Measurements from ENCODE around the gene ARL5B. TPM values are rescaled to one million over a fixed set of nuclear protein-coding genes. Genes with fewer than 3 reads are reported as not detected.

ARL5B gene
- total RNA-seq, 1 donor from 2014 or later: 16.1 TPM

DNA sequence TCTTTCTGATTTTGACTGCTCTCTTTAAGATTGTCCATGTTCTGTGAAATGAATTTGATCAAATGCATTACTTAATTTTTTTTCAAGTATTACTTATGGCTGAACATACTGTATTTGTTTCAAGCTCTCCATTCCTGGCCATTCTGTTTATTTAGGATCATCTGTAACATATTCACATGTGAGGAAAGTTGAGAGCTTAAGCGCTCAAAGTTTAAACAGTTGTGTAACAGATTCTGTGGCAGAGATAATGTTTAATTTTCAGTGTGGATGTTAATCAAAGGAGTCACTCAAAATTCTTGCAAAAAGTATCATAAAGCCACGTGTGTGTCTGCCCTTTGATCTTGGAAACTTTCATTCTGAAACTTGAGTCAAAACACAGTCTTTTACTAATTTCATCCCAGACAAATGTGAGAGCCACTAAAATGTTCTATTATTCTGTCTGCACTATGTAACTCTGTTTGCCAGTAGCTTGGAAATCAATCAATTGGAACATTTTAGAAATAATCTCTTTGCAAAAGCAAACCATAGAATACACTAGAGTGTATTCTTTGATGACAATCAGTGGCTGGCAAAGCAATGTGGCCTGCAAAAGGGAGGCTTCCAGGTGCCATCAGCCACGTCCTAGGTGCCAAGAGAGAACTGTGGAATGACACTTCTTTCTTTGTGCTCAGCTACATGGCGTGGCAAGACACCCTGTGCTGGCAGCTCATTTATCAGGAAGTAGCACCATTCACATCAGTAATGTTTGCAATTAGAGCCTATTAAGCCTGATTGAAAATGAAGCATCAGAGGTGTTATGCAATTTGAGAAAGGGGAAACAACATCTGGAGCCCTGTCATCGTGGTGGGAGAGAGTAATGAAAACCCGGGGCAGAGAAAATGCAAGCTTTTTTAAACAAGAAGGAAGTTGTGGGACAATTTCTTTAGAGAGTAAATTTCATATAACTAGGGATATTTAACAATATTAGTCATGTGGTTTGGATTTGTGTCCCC, 40.9 kb downstream of the ARL5B start:
- DNase-seq (ENCODE audit: low read depth in 2 of 2): no peak

DNA sequence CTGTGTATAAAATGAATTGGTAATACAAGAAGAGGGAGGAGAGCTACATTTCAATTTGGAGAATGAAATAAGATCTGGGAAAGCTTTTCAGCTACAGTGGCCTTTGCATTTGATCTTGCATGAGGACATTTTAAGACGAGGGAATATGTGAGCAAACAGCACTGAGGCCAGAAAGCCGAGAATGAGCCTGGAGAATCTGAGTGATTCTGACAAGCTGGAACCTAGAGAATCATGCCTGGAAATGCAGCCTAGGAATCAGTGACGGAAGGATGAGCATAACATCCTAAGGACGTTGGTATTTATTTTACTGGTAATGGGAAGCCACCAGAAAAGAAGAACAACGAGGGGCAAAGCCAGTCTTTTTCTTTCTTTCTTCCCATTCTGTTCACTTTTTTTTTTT, 44.3 kb downstream of the ARL5B start:
- DNase-seq (ENCODE audit: low read depth in 2 of 2): no peak

DNA sequence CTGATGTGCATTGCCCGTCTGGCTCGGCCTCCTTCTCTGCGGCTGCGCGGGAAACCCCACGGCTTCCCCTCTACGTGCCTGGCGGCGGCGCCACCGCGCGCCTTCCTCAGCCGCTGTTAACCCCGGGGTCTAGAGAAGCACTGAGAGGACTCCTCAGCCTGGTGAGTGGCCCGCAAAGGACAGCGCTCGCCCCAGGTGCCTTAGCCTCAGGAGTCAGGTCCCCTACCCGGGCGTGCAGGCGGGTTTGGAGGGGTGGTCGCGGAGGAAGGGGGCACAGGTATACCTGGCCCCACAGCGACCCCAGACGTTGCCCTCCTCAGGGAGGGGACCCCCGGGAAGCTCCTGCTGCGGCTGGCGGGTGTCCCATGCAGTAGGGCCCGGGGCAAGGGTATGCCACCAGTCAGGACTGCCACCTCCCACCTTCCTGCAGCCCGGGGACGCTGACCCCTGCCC, 51.0 kb downstream of the ARL5B start:
- DNase-seq (ENCODE audit: low read depth in 2 of 2): no peak

DNA sequence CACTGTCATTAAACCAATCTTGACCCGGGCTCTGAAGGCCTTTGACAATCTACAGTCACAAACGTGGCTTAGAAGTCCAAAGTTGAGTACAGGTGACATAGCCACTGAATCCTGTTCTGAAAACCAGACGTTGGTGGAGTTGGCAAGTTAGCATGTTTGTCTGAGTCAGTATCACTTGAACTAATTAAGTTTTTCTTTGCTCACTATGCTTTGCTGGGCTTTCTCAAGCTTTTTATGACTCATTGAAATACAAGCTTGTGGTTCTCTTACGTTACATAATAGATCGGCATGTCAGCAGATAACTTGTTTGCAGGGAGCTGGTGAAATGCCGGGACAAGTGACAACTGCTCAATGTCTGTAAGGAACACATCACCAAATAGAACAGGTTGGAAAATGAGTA, 53.8 kb downstream of the ARL5B start:
- no peak for DNase-seq (ENCODE audit: low read depth in 2 of 2)

DNA sequence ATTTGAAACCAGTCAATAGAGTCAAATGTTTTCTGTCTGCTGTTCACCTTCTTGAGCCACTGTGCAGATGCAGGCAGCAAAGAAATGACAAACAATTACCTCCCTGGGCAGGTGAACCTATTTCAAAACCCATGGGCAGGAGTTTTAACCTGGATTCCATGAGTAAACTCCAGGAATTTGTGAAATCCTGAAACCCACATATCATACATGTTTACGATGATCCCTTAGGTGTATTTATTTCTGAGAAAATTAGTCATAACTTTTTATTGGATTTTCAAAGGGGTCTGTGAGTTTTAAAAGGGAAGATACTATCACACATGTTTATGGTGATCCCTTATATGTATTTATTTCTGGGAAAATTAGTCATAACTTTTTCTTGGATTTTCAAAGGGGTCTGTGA, 59.8 kb downstream of the ARL5B start:
- no peak for DNase-seq (ENCODE audit: low read depth in 2 of 2)

DNA sequence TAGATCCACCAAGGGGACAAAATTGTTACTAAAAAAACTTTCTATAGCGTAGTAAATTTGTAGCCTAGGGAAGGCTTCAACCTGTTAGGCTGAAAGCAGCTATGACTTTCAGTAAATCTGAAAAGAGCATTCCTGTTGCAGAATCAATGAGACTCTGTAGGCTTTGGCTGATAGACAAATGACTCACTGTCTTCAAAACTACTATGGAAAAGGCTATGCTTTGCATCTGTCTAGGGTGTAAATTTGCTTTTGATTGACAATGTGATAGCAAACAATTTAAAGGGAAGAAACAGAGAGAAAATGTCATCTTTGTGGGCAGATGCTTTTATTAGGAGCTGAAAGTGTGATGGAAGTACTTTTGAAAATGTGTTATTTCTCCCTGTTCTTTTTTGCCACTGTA, 60.6 kb downstream of the ARL5B start:
- DNase-seq (ENCODE audit: low read depth in 2 of 2): no peak

DNA sequence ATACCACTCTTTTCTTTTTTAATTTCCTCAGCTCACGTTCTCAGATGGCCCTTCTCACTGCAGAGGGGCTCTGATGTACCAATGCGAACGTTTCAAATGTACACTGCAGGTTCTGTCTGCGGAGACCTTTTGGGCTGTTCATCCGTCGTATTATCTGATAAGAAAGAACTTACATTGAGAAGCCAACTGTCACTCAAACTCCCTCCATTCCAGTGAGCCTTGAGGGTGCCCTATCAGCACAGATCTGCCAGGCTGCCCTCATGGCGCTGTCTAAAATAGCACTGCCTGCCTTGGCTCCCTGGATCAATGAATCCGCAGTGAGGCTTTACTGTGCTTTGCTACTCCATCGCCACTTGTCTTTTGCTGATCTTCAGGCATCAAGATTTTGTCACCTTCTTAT, 61.8 kb downstream of the ARL5B start:
- no peak for DNase-seq (ENCODE audit: low read depth in 2 of 2)

DNA sequence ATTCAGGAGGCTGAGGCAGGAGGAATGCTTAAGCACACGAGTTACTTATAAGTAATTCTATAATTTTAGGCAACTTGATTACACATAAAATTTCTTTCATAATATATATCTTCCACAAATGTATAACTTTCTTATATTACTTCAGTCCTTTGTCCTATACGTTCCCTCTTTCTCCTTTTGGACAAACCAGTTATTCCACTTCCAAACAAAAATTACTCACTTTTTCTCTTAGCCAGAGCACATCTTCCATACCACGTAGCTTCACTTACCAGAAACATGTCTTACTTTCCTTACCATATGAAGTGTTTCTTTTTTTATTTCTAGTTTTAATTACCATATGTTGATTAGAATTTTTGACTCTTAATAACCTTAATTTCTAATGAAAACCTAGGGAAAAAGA, 64.6 kb downstream of the ARL5B start:
- DNase-seq (ENCODE audit: low read depth in 2 of 2): no peak

Other genes with a start within 250 kb of the ARL5B start
- gene NSUN6, start 7.8 kb upstream of the ARL5B start, total RNA-seq: 2.4 and 3.8 TPM in 2 replicates